Heart right ventricle (tissue), 16 donors: Measurements from ENCODE around the gene IL11RA. TPM values are rescaled to one million over a fixed set of nuclear protein-coding genes. Genes with fewer than 3 reads are reported as not detected.

Experiments used
- ATAC-seq, 8 donors: fragments of 200-7000 bp; cut with Tn5 transposase; one replicate each; pipeline ENCODE4 v1.9.1; 2020; ENCODE audit warnings: mild to moderate bottlenecking in 8 of 8, moderate library complexity in 8 of 8, moderate number of reproducible peaks in 1 of 8
- DNase-seq, 2 donors: peaks; one replicate each; pipeline ENCODE4 v3.0.0-alpha.2; 2020
- H3K27ac ChIP-seq, 10 donors: fragments of 200-600 bp; sonication (generic) in 2 of 10; one replicate each; pipeline versions ENCODE4 v1.5.0 to v1.8.0; 2020 to 2022; ENCODE audit warnings: mild to moderate bottlenecking in 3 of 10
- H3K27me3 ChIP-seq, 7 donors: fragments of 200-600 bp; one replicate each; pipeline ENCODE4 v1.8.0; 2021 to 2022; ENCODE audit warnings: mild to moderate bottlenecking in 2 of 7
- H3K36me3 ChIP-seq, 9 donors: fragments of 200-600 bp; sonication (generic) in 1 of 9; one replicate each; pipeline versions ENCODE4 v1.5.0 to v1.8.0; 2020 to 2022; ENCODE audit warnings: mild to moderate bottlenecking in 2 of 9
- H3K4me1 ChIP-seq, 9 donors: fragments of 200-600 bp; sonication (generic) in 1 of 9; one replicate each; pipeline versions ENCODE4 v1.5.0 to v1.8.0; 2020 to 2022; ENCODE audit warnings: mild to moderate bottlenecking in 4 of 9
- H3K4me3 ChIP-seq, 10 donors: fragments of 200-600 bp; sonication (generic) in 2 of 10; one replicate each; pipeline versions ENCODE4 v1.5.0 to v1.8.0; 2020 to 2022; ENCODE audit warnings: mild to moderate bottlenecking in 7 of 10, moderate library complexity in 2 of 10
- H3K9me3 ChIP-seq, 11 donors: fragments of 200-600 bp in 10 of 11; sonication (generic) in 2 of 11; one replicate each; pipeline versions ENCODE4 v1.5.0 to v1.8.0; 2013 to 2022; ENCODE audit warnings: mild to moderate bottlenecking in 2 of 11, control low read depth in 1 of 11, moderate library complexity in 1 of 11
- WGBS, 2 donors: extraction: QIAGEN DNeasy Blood & Tissue Kit; methylation state at CpG; one replicate each; pipeline ENCODE4 v1.1.7; 2013; ENCODE audit warnings: inconsistent platforms in 1 of 2; 5-methylcytosine and 5-hydroxymethylcytosine counted together
- intact Hi-C, 10 donors: fragments of 100-400 bp; cut with DNase I; formaldehyde crosslinking; loops; one replicate each; pipeline versions ENCODE4 v1.11.1 to v1.14.2; 2022
- polyA plus RNA-seq, 2 donors: library from polyadenylated mRNA; stranded (reverse); fragments of 200-250 nt; gene quantifications; one replicate each; pipeline ENCODE4 v1.2.3, GENCODE V29; 2013
- total RNA-seq, 10 donors: library from RNA; stranded (reverse); fragmentation: NEBNext Ultra II Directional in 3 of 10; extraction: Animal tissue kit (Norgen Biotek cat#: 25700) in 3 of 10; gene quantifications; one replicate each; pipeline versions ENCODE4 v1.2.1 to v1.2.4, GENCODE V29; 2021 to 2023
- TF ChIP-seq, protein P1 (sequence below), 9 donors: fragments of 200-600 bp; sonication (generic) in 2 of 9; IDR thresholded peaks; one replicate each; pipeline versions ENCODE4 v1.5.0 to v1.8.0; 2021 to 2022; ENCODE audit warnings: antibody characterized with exemption in 9 of 9, mild to moderate bottlenecking in 5 of 9, moderate library complexity in 1 of 9
- donor health status: Arrhythmogenic right ventricular cardiomyopathy.
- donor health status: ischemic (EF 13 %, LVEDD 7.1; RV severe dilation, severe dysfunction).
- donor health status: healthy with polysubstance abuse.
- donor health status: DM: no; HTN: yes; CAD: no.
- donor health status: DM: no; HTN: no; CAD: no.
- donor health status: ischemic (EF 25% LVEDD 6.9; RV normal size, moderate dysfunction).
- donor health status: ischemic (EF 25% LVEDD 5.7; RV mildly dilated, moderate dysfunction).
- donor health status: healthy.
- donor health status: DM: yes; HTN: yes; CAD: no.
- donor health status: Ischemic cardiomyopathy.
- donor health status: ischemic (EF 35%, LVEDD 5.7; RV mildly dilated, moderate dysfunction).
- donor health status: nonischemic (EF 11% LVEDD 7.7; RV severe dilation, severe dysfunction).
- donor health status: DM: yes; HTN: yes; CAD: no.
- donor health status: PGD.
- donor health status: ischemic (EF 29% LVEDD 5.4; RV normal size, mild dysfunction).
- donor health status: nonischemic (EF 23%, LVEDD 6.1; RV moderate dilation, normal function).

IL11RA gene
- total and polyA plus RNA-seq, 12 donors = 26.9 to 53.7 (median 47.9) TPM

- intact Hi-C loops = loop anchor here in 6 of 10 donors (1.0 to 5.0 kb wide), 6 partner anchors 8 to 280 kb away; partner anchors contain the start of gene DCTN3 (in 1 of the 6)
- peak; percentile 88 to 93 for DNase-seq
Observed at GRCh38 chr9:34611811-34612787, 39.9 kb upstream of the IL11RA start, which contains the start of gene RPP25L. RPP25L (minus strand) TSS chr9:34612097; CDS start chr9:34611296, 801 bp downstream.

DNA sequence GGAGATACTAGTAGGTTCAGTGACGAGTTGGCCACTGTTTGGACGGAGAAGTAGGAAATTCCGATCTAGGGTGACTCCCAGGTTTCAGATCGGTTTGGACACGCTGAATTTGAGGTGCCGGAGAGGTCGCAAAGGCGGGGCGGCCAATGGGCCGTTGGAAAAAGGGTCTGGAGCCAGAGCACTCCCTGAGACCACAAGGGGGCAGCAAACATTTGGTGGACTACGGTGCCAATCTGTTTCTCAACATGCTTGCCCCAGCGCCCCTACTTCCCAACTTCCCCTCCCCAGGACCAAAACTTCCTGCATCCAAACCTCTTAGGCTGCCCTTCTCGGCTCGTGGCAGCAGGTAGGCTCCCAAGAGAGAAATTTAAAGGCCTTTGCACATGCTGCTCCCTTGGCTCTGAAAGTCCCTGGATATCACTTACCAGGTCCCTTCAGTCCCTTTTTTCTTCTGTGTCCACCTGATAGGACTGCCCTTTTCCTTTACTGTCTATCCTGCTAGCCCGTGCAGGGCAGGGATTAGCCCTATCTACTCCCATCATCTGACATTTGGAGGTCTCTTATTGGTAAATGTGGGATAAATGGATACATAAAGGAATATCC is 39.1 kb upstream of the IL11RA start:
- Histone ChIP-seq H3K36me3 (peaks cover 0 to 47% (median 12%) of the 10 kb centered on the region in 9 donors), H3K4me1 (peaks cover 2 to 31% (median 25%) of the 10 kb centered on the region in 9 donors), H3K27ac (peak overlapping the region in 9 of 10 donors; percentile 71 to 98 (median 92)), H3K27me3 (no peaks in the 10 kb centered on the region), H3K4me3 (peak overlapping the region; percentile 34 to 86 (median 79)), H3K9me3 (no peaks in the 10 kb centered on the region)
- ATAC-seq (peak; percentile 45 to 84 (median 72)), DNase-seq (peak; percentile 71 to 83)
- 3% methylated on average over 15 of the region's 15 CpGs for WGBS, 2 donors
- TF ChIP-seq, protein P1, sequence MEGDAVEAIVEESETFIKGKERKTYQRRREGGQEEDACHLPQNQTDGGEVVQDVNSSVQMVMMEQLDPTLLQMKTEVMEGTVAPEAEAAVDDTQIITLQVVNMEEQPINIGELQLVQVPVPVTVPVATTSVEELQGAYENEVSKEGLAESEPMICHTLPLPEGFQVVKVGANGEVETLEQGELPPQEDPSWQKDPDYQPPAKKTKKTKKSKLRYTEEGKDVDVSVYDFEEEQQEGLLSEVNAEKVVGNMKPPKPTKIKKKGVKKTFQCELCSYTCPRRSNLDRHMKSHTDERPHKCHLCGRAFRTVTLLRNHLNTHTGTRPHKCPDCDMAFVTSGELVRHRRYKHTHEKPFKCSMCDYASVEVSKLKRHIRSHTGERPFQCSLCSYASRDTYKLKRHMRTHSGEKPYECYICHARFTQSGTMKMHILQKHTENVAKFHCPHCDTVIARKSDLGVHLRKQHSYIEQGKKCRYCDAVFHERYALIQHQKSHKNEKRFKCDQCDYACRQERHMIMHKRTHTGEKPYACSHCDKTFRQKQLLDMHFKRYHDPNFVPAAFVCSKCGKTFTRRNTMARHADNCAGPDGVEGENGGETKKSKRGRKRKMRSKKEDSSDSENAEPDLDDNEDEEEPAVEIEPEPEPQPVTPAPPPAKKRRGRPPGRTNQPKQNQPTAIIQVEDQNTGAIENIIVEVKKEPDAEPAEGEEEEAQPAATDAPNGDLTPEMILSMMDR (IDR thresholded peaks at IDR 0.05) = peak; percentile 79 to 94 (median 87)
- intact Hi-C loops = loop anchor here in 6 of 10 donors (1.0 to 5.0 kb wide), 6 partner anchors 7 to 281 kb away; partner anchors contain the start of gene DCTN3 (in 1 of the 6)

More at GRCh38 chr9:34611811-34612787, 39.9 kb upstream of the IL11RA start, which contains the start of gene RPP25L:
- TF ChIP-seq, protein P1 (IDR thresholded peaks at IDR 0.05) = no peak
- peaks cover 0 to 39% (median 8%) of the 10 kb centered on the region in 9 donors for H3K36me3 ChIP-seq
- peak within 1 kb of the TSS; percentile 71 to 98 (median 92) for H3K27ac ChIP-seq
- H3K4me1 ChIP-seq = peaks cover 2 to 31% (median 25%) of the 10 kb centered on the region in 9 donors
- H3K4me3 ChIP-seq = peak within 1 kb of the TSS; percentile 34 to 86 (median 79)
- H3K9me3 ChIP-seq = no peaks in the 10 kb centered on the region
- peak; percentile 95 to 99 (median 97) for ATAC-seq
- H3K27me3 ChIP-seq = no peaks in the 10 kb centered on the region
- 1% methylated on average over 73 to 77 of the region's 77 CpGs for WGBS, 2 donors

DNA sequence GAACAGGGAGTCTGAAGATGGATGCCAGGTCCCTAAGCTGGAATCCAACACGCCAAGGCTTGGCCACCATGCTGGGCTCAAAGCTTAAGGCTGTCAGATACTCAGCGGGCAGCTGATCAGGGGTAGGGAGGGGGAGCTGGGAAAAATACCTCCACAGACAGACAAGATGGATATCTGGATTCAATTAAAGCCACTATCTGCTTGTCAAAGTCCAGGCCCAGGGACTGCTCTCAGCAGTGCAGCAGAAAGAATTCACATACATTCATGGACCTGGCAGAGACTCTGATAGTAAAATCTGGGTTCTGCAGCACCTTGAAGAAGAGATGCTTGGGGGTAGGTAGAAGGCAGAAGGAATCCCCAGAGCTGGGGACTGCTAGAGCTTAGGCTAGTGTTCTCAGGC is 36.9 kb upstream of the IL11RA start:
- TF ChIP-seq, protein P1 (IDR thresholded peaks at IDR 0.05) = no peak
- no peak for DNase-seq
- H3K4me3 ChIP-seq = no peak overlapping the region
- H3K27me3 ChIP-seq = no peaks in the 10 kb centered on the region
- WGBS, 2 donors = 91 to 94% methylated on average over 2 of the region's 2 CpGs
- peaks cover 2 to 40% (median 35%) of the 10 kb centered on the region in 9 donors for H3K4me1 ChIP-seq
- H3K27ac ChIP-seq = no peak overlapping the region
- peaks cover 0 to 56% (median 12%) of the 10 kb centered on the region in 9 donors for H3K36me3 ChIP-seq
- ATAC-seq = no peak
- H3K9me3 ChIP-seq = no peaks in the 10 kb centered on the region
- intact Hi-C loops = loop anchor here in 1 of 10 donors (2.0 kb wide), 1 partner anchor 18 kb away; no protein-coding TSS in a partner anchor
